Measurements from ENCODE around the gene PANK4.

GRCh38 chr1:2527556-2527860 is 1.1 kb upstream of the PANK4 start:
- TF ChIP-seq CTCF (IDR thresholded peaks at IDR 0.05), result no peak
- no peak for TF ChIP-seq POLR2AphosphoS5 (IDR thresholded peaks at IDR 0.05)
- no peak for TF ChIP-seq EP300 (IDR thresholded peaks at IDR 0.05)
